ENCODE data around the gene IFT74. TPM values are rescaled to one million over a fixed set of nuclear protein-coding genes. Genes with fewer than 3 reads are reported as not detected.
"Not testable (repeated sequence)": the region's sequence is repeated elsewhere in the genome, so short reads cannot be mapped to it uniquely, and the experiment has no call there.

Gene IFT74
- polyA plus RNA-seq, 2 donors: 5.1 to 5.5 TPM

DNA sequence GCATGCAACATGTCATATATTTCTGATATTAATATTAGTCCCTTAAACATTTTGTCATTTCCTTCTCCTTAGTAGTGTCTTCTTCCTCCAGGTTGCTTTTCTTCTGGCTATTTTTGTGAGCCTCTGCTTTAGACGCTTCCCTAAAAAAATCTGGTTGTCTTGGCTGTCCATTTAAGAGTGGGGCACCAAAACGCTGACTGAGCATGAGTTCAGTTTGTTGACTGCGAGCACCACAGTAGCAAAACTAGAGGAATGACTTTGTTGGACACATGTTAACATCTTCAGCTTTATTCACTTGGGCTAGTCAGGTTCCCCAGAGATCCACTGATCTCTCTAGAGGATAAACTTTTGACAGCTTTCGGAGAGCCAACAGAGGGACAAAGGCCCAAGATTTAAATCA lies 133.5 kb downstream of the IFT74 start:
- 88 to 89% methylated on average over 4 of the region's 4 CpGs for WGBS, 2 donors
- H3K27me3 ChIP-seq (ENCODE audit: control insufficient read depth in 1 of 2, insufficient read depth in 2 of 2, low read length in 2 of 2): no peaks in the 10 kb centered on the region
- no peaks in the 10 kb centered on the region for H3K36me3 ChIP-seq (ENCODE audit: control insufficient read depth in 2 of 2, insufficient read depth in 2 of 2, low read length in 1 of 2)
- no peak overlapping the region for H3K4me3 ChIP-seq (ENCODE audit: low read depth in 1 of 2, low read length in 2 of 2)
- H3K9me3 ChIP-seq (ENCODE audit: control insufficient read depth in 2 of 2, insufficient read depth in 1 of 2, low read depth in 1 of 2, low read length in 1 of 2): no peaks in the 10 kb centered on the region
- H3K4me1 ChIP-seq (ENCODE audit: control insufficient read depth in 2 of 2, insufficient read depth in 2 of 2, low read length in 1 of 2): no peaks in the 10 kb centered on the region
- no peak overlapping the region for H3K27ac ChIP-seq (ENCODE audit: low read depth in 2 of 2, low read length in 1 of 2)

DNA sequence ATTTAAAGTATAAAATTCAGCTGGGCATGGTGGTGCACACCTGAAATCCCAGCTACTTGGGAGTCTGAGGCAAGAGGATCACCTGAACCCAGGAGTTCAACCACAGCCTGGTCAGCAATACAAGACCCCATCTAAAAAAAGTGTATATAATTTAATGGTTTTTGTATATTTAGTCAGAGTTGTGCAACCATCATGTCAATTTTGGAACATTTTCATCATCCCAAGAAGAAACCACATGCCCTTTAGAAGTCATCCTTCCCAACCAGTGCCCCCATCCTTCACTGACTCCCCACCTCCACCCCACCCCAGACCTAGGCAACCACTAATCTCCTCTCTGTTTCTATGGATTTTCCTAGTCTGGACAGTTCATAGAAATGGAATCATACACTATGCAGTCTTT lies 134.0 kb downstream of the IFT74 start:
- no peaks in the 10 kb centered on the region for H3K9me3 ChIP-seq (ENCODE audit: control insufficient read depth in 2 of 2, insufficient read depth in 1 of 2, low read depth in 1 of 2, low read length in 1 of 2)
- H3K4me3 ChIP-seq (ENCODE audit: low read depth in 1 of 2, low read length in 2 of 2): no peak overlapping the region
- H3K36me3 ChIP-seq (ENCODE audit: control insufficient read depth in 2 of 2, insufficient read depth in 2 of 2, low read length in 1 of 2): no peaks in the 10 kb centered on the region
- no peaks in the 10 kb centered on the region for H3K4me1 ChIP-seq (ENCODE audit: control insufficient read depth in 2 of 2, insufficient read depth in 2 of 2, low read length in 1 of 2)
- no peak overlapping the region for H3K27ac ChIP-seq (ENCODE audit: low read depth in 2 of 2, low read length in 1 of 2)
- H3K27me3 ChIP-seq (ENCODE audit: control insufficient read depth in 1 of 2, insufficient read depth in 2 of 2, low read length in 2 of 2): no peaks in the 10 kb centered on the region

DNA sequence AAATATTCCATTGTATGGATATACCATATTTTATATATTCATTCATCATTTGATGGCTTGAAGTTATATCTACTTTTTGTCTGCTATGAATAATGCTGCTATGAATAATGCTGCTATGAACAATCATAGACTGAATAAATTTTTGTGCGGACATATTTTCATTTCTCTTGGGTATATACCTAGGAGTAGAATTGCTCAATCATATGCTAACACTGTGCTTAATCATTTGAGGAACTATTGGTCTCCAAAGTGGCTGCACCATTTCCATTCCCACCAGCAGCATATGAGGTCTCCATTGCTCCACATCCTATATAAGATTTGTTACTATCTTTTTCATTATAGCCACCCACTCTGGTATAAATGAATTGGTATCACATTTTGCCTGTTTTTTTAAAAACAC lies 134.5 kb downstream of the IFT74 start:
- Histone ChIP-seq H3K36me3 (ENCODE audit: control insufficient read depth in 2 of 2, insufficient read depth in 2 of 2, low read length in 1 of 2) (no peaks in the 10 kb centered on the region), H3K9me3 (ENCODE audit: control insufficient read depth in 2 of 2, insufficient read depth in 1 of 2, low read depth in 1 of 2, low read length in 1 of 2) (no peaks in the 10 kb centered on the region), H3K4me1 (ENCODE audit: control insufficient read depth in 2 of 2, insufficient read depth in 2 of 2, low read length in 1 of 2) (no peaks in the 10 kb centered on the region), H3K4me3 (ENCODE audit: low read depth in 1 of 2, low read length in 2 of 2) (no peak overlapping the region), H3K27ac (ENCODE audit: low read depth in 2 of 2, low read length in 1 of 2) (no peak overlapping the region), H3K27me3 (ENCODE audit: control insufficient read depth in 1 of 2, insufficient read depth in 2 of 2, low read length in 2 of 2) (no peaks in the 10 kb centered on the region)
- 97% methylated on average over 1 of the region's 1 CpG for WGBS, 2 donors

DNA sequence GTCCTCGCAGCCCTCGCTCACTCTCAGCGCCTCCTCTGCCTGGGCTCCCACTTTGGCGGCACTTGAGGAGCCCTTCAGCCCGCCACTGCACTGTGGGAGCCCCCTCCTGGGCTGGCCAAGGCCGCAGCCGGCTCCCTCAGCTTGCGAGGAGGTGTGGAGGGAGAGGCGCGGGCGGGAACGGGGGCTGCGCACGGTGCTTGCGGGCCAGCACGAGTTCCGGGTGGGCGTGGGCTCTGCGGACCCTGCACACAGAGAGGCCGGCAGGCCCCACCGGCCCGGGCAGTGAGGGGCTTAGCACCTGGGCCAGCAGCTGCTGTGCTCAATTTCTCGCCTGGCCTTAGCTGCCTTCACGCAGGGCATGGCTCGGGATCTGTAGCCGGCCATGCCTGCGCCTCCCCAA lies 136.3 kb downstream of the IFT74 start:
- not testable (repeated sequence) for H3K36me3 ChIP-seq (ENCODE audit: control insufficient read depth in 2 of 2, insufficient read depth in 2 of 2, low read length in 1 of 2); H3K4me3 ChIP-seq (ENCODE audit: low read depth in 1 of 2, low read length in 2 of 2); H3K4me1 ChIP-seq (ENCODE audit: control insufficient read depth in 2 of 2, insufficient read depth in 2 of 2, low read length in 1 of 2); H3K9me3 ChIP-seq (ENCODE audit: control insufficient read depth in 2 of 2, insufficient read depth in 1 of 2, low read depth in 1 of 2, low read length in 1 of 2); H3K27ac ChIP-seq (ENCODE audit: low read depth in 2 of 2, low read length in 1 of 2); H3K27me3 ChIP-seq (ENCODE audit: control insufficient read depth in 1 of 2, insufficient read depth in 2 of 2, low read length in 2 of 2)
- 95 to 96% methylated on average over 26 to 27 of the region's 27 CpGs for WGBS, 2 donors

DNA sequence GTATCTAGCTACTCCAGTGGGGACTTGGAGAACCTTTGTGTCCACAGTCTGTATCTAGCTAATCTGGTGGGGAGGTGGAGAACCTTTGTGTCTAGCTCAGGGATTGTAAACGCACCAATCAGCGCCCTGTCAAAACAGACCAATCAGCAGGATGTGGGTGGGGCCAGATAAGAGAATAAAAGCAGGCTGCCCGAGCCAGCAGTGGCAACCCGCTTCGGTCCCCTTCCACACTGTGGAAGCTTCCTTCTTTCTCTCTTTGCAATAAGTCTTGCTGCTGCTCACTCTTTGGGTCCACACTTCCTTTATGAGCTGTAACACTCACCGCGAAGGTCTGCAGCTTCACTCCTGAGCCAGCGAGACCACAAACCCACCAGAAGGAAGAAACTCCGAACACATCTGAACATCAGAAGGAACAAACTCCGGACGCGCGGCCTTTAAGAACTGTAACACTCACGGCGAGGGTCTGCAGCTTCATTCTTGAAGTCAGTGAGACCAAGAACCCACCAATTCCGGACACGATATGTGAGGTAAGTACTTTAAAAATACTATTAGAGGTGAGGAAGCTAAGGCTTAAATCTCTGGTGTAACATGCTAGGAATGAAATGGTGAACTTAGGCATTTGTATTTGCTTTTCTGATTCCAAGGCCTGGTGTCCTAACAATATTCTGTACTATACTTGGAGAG lies 137.3 kb downstream of the IFT74 start:
- not testable (repeated sequence) for H3K4me1 ChIP-seq (ENCODE audit: control insufficient read depth in 2 of 2, insufficient read depth in 2 of 2, low read length in 1 of 2); H3K36me3 ChIP-seq (ENCODE audit: control insufficient read depth in 2 of 2, insufficient read depth in 2 of 2, low read length in 1 of 2); H3K4me3 ChIP-seq (ENCODE audit: low read depth in 1 of 2, low read length in 2 of 2); H3K9me3 ChIP-seq (ENCODE audit: control insufficient read depth in 2 of 2, insufficient read depth in 1 of 2, low read depth in 1 of 2, low read length in 1 of 2); H3K27me3 ChIP-seq (ENCODE audit: control insufficient read depth in 1 of 2, insufficient read depth in 2 of 2, low read length in 2 of 2); H3K27ac ChIP-seq (ENCODE audit: low read depth in 2 of 2, low read length in 1 of 2)
- 80 to 81% methylated on average over 17 of the region's 17 CpGs for WGBS, 2 donors

DNA sequence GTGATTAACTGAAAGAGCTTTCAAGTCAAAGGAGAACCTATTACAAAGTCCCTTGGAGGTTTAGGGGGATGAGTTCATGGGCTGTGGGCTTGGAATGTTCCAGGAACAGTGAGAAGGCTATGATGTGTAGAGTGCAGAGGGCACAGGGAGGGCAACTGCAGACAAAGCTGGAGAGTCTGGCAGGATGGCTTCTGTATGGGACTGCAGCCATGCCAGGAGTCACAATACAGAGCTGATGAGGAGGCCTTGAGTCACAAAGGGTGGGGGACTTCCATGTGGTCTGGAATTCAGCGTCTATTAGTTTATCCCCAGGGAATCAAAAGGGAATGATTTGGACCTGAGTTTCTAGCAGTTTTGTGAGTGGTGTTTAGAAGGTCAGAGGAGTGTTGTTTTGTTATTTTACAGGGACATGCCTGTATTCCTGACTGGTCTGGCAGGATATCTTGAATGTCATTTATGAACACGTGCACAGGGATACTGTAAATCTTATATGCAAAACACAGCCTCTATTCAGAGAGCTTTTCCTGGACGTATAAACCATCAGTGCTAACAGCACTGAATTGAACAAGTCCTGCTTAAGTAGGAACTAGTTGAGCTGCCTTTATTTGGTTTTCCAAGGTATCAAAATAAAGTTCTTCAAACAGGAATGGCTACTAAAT lies 138.6 kb downstream of the IFT74 start:
- Histone ChIP-seq H3K4me1 (ENCODE audit: control insufficient read depth in 2 of 2, insufficient read depth in 2 of 2, low read length in 1 of 2) (no peaks in the 10 kb centered on the region), H3K27ac (ENCODE audit: low read depth in 2 of 2, low read length in 1 of 2) (no peak overlapping the region), H3K36me3 (ENCODE audit: control insufficient read depth in 2 of 2, insufficient read depth in 2 of 2, low read length in 1 of 2) (no peaks in the 10 kb centered on the region), H3K27me3 (ENCODE audit: control insufficient read depth in 1 of 2, insufficient read depth in 2 of 2, low read length in 2 of 2) (no peaks in the 10 kb centered on the region), H3K9me3 (ENCODE audit: control insufficient read depth in 2 of 2, insufficient read depth in 1 of 2, low read depth in 1 of 2, low read length in 1 of 2) (no peaks in the 10 kb centered on the region), H3K4me3 (ENCODE audit: low read depth in 1 of 2, low read length in 2 of 2) (no peak overlapping the region)
- WGBS, 2 donors: 37 to 42% methylated on average over 3 of the region's 3 CpGs

DNA sequence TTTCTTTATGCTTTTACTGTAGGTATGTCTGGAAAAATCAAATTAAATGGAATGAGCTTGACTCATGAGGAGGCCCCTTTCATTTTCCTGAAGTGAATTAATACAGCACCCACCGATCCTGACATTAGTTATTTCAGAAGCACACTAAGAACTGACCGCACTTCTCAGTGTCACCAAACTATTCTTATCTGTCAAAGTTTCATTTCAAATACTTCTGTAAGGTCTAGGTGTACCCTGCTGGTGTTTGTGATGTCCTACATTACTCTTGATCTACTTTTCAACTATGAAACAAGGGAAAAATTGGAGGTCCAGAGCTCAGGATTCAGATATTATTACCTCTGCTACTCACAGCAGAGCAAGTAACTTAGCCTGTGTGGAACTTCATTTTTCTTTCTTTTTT lies 151.0 kb downstream of the IFT74 start:
- no peaks in the 10 kb centered on the region for H3K9me3 ChIP-seq (ENCODE audit: control insufficient read depth in 2 of 2, insufficient read depth in 1 of 2, low read depth in 1 of 2, low read length in 1 of 2)
- no peaks in the 10 kb centered on the region for H3K36me3 ChIP-seq (ENCODE audit: control insufficient read depth in 2 of 2, insufficient read depth in 2 of 2, low read length in 1 of 2)
- H3K27ac ChIP-seq (ENCODE audit: low read depth in 2 of 2, low read length in 1 of 2): no peak overlapping the region
- no peak overlapping the region for H3K4me3 ChIP-seq (ENCODE audit: low read depth in 1 of 2, low read length in 2 of 2)
- H3K27me3 ChIP-seq (ENCODE audit: control insufficient read depth in 1 of 2, insufficient read depth in 2 of 2, low read length in 2 of 2): no peaks in the 10 kb centered on the region
- no peaks in the 10 kb centered on the region for H3K4me1 ChIP-seq (ENCODE audit: control insufficient read depth in 2 of 2, insufficient read depth in 2 of 2, low read length in 1 of 2)
- WGBS, 2 donors: 92 to 93% methylated on average over 2 of the region's 2 CpGs

DNA sequence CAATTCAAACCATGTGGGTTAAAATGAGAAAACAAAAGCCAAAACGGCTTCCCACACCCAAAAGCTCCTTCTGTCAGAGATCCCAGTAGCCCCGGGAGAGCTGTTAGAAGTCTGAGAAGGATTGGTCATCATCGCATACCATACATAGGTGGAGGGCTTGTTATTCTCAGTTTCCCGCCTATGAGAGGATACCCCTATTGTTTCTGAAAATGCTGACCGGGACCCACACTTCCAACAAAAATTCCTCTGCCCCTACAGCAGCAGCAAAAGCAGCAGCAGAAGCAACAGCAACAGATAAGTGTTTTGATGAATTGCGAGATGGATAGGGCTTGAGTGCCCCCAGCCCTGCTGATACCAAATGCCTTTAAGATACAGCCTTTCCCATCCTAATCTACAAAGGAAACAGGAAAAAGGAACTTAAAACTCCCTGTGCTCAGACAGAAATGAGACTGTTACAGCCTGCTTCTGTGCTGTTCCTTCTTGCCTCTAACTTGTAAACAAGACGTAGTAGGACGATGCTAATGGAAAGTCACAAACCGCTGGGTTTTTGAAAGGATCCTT lies 152.8 kb downstream of the IFT74 start, which contains the start of gene TEK:
TEK (plus strand) TSS at position 245 of the 561 bp plus-strand sequence. CDS start 366 bp downstream, outside the sequence.
- Histone ChIP-seq H3K9me3 (ENCODE audit: control insufficient read depth in 2 of 2, insufficient read depth in 1 of 2, low read depth in 1 of 2, low read length in 1 of 2) (no peaks in the 10 kb centered on the region), H3K36me3 (ENCODE audit: control insufficient read depth in 2 of 2, insufficient read depth in 2 of 2, low read length in 1 of 2) (no peaks in the 10 kb centered on the region), H3K4me1 (ENCODE audit: control insufficient read depth in 2 of 2, insufficient read depth in 2 of 2, low read length in 1 of 2) (no peaks in the 10 kb centered on the region), H3K4me3 (ENCODE audit: low read depth in 1 of 2, low read length in 2 of 2) (no peak within 1 kb of the TSS), H3K27me3 (ENCODE audit: control insufficient read depth in 1 of 2, insufficient read depth in 2 of 2, low read length in 2 of 2) (no peaks in the 10 kb centered on the region), H3K27ac (ENCODE audit: low read depth in 2 of 2, low read length in 1 of 2) (no peak within 1 kb of the TSS)
- 34 to 42% methylated on average over 9 of the region's 9 CpGs for WGBS, 2 donors

DNA sequence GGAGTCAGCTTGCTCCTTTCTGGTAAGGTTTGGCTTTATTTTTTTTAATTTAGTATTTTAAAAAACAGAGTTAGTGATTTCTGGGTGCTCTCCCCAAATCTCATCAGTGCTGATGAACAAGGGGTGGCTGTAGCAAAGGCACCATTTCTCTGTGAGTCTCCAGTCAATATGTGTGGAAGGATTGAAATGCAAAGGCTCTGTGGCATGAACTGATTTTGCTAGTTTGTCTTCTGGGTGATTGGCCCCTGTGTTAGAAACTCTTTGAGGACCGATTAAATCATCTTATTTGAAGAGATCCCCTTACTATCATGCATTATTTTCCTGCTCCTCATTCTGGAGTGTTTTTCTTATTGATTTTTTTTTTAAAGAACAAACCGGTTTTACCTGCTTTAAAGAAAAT lies 153.4 kb downstream of the IFT74 start:
- WGBS, 2 donors: 34 to 41% methylated on average over 2 of the region's 2 CpGs
- H3K4me3 ChIP-seq (ENCODE audit: low read depth in 1 of 2, low read length in 2 of 2): no peak overlapping the region
- H3K36me3 ChIP-seq (ENCODE audit: control insufficient read depth in 2 of 2, insufficient read depth in 2 of 2, low read length in 1 of 2): no peaks in the 10 kb centered on the region
- H3K27ac ChIP-seq (ENCODE audit: low read depth in 2 of 2, low read length in 1 of 2): no peak overlapping the region
- H3K27me3 ChIP-seq (ENCODE audit: control insufficient read depth in 1 of 2, insufficient read depth in 2 of 2, low read length in 2 of 2): no peaks in the 10 kb centered on the region
- H3K4me1 ChIP-seq (ENCODE audit: control insufficient read depth in 2 of 2, insufficient read depth in 2 of 2, low read length in 1 of 2): no peaks in the 10 kb centered on the region
- no peaks in the 10 kb centered on the region for H3K9me3 ChIP-seq (ENCODE audit: control insufficient read depth in 2 of 2, insufficient read depth in 1 of 2, low read depth in 1 of 2, low read length in 1 of 2)

DNA sequence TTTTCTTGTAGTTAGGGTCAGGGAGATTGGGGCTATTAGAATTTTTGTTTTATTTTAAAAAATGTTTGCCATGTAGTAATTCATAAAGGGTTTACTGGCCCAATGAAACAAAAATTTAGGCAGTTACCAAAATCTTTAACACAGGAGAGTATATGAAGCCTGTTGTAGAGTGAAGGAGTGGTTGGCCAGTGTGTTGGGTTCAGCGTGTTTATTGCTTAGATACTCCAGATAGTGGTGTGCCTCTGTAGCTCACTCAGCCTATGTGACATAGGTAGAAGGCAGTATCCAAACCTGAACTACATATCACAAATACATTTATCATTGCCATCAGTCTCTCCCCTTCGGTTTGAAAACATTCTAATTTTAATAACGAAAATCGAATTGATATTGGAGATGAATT lies 154.0 kb downstream of the IFT74 start:
- H3K36me3 ChIP-seq (ENCODE audit: control insufficient read depth in 2 of 2, insufficient read depth in 2 of 2, low read length in 1 of 2): no peaks in the 10 kb centered on the region
- H3K27ac ChIP-seq (ENCODE audit: low read depth in 2 of 2, low read length in 1 of 2): no peak overlapping the region
- 62 to 67% methylated on average over 4 of the region's 4 CpGs for WGBS, 2 donors
- H3K9me3 ChIP-seq (ENCODE audit: control insufficient read depth in 2 of 2, insufficient read depth in 1 of 2, low read depth in 1 of 2, low read length in 1 of 2): no peaks in the 10 kb centered on the region
- no peak overlapping the region for H3K4me3 ChIP-seq (ENCODE audit: low read depth in 1 of 2, low read length in 2 of 2)
- H3K4me1 ChIP-seq (ENCODE audit: control insufficient read depth in 2 of 2, insufficient read depth in 2 of 2, low read length in 1 of 2): no peaks in the 10 kb centered on the region
- no peaks in the 10 kb centered on the region for H3K27me3 ChIP-seq (ENCODE audit: control insufficient read depth in 1 of 2, insufficient read depth in 2 of 2, low read length in 2 of 2)
